Body of pancreas (tissue), 4 donors: ENCODE results near the gene SOCS3. TPM values are rescaled to one million over a fixed set of nuclear protein-coding genes. Genes with fewer than 3 reads are reported as not detected.

Experiments
- ATAC-seq: fragments of 150-250 bp; one replicate; pipeline ENCODE4 v1.9.1; 2016
- DNase-seq, 4 donors: peaks; one replicate each; pipeline ENCODE4 v3.0.0-alpha.2; 2019
- H3K27ac ChIP-seq, 4 donors: fragments of 200-600 bp; sonication (generic); 1 replicate in 3 of 4; 2 replicates in 1 of 4; pipeline versions ENCODE4 v1.5.1 to v1.6.1; 2016 to 2019; ENCODE audit warnings: mild to moderate bottlenecking in 1 of 4, mixed read lengths in 1 of 4, moderate library complexity in 1 of 4
- H3K27me3 ChIP-seq, 2 donors: fragments of 200-600 bp; sonication (generic); one replicate each; pipeline ENCODE4 v1.6.0; 2016; ENCODE audit warnings: mild to moderate bottlenecking in 1 of 2
- H3K36me3 ChIP-seq, 2 donors: fragments of 200-600 bp; sonication (generic); replicated peaks in 1 of 2; 2 replicates each; pipeline ENCODE4 v1.5.1; 2016; ENCODE audit warnings: low read depth in 2 of 2; ENCODE audit not compliant: insufficient read depth in 1 of 2
- H3K4me1 ChIP-seq: fragments of 200-600 bp; sonication (generic); one replicate; pipeline ENCODE4 v1.6.0; 2016
- H3K4me3 ChIP-seq, 2 donors: fragments of 200-600 bp; sonication (generic); 1 replicate in 1 of 2; 2 replicates in 1 of 2; pipeline ENCODE4 v1.5.1; 2016 to 2019
- H3K9me3 ChIP-seq, 3 donors: fragments of 200-600 bp; sonication (generic); 1 replicate in 2 of 3; 2 replicates in 1 of 3; pipeline ENCODE4 v1.5.1; 2016
- POLR2A ChIP-seq, 3 donors: fragments of 450-650 bp; IDR thresholded peaks; one replicate each; pipeline ENCODE4 v1.6.1; 2016; ENCODE audit warnings: antibody characterized with exemption in 3 of 3, mild to moderate bottlenecking in 2 of 3
- WGBS, 2 donors: methylation state at CpG; one replicate each; pipeline ENCODE4 v1.1.5; 2017; 5-methylcytosine and 5-hydroxymethylcytosine counted together
- intact Hi-C: fragments of 100-400 bp; cut with DNase I; formaldehyde crosslinking; loops from one replicate; pipeline ENCODE4 v1.15.1; 2023
- total RNA-seq, 2 donors: library from RNA; depleted of rRNA; stranded (reverse); fragments of >200 nt; gene quantifications; one replicate each; pipeline ENCODE4 v1.1.0, GENCODE V29; 2016
- TF ChIP-seq, protein P1 (sequence below), 7 experiments: fragments of 450-650 bp in 4 of 7; fragments of 200-600 bp in 3 of 7; sonication (generic) in 3 of 7; IDR thresholded peaks; one replicate each; pipeline ENCODE4 v1.5.1; 2016 to 2019; ENCODE audit warnings: antibody characterized with exemption in 7 of 7

The SOCS3 gene
- total RNA-seq, 2 donors from 2014 or later = 21.0 to 63.9 TPM

GRCh38 chr17:78356101-78356713 is 3.7 kb downstream of the SOCS3 start:
- intact Hi-C loops = no loop called here
- TF ChIP-seq, protein P1, sequence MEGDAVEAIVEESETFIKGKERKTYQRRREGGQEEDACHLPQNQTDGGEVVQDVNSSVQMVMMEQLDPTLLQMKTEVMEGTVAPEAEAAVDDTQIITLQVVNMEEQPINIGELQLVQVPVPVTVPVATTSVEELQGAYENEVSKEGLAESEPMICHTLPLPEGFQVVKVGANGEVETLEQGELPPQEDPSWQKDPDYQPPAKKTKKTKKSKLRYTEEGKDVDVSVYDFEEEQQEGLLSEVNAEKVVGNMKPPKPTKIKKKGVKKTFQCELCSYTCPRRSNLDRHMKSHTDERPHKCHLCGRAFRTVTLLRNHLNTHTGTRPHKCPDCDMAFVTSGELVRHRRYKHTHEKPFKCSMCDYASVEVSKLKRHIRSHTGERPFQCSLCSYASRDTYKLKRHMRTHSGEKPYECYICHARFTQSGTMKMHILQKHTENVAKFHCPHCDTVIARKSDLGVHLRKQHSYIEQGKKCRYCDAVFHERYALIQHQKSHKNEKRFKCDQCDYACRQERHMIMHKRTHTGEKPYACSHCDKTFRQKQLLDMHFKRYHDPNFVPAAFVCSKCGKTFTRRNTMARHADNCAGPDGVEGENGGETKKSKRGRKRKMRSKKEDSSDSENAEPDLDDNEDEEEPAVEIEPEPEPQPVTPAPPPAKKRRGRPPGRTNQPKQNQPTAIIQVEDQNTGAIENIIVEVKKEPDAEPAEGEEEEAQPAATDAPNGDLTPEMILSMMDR (IDR thresholded peaks at IDR 0.05) = no peak
- TF ChIP-seq POLR2A (IDR thresholded peaks at IDR 0.05) = peak in 1 of 3 donors; percentile 31
- Histone ChIP-seq H3K36me3 (no peaks in the 10 kb centered on the region), H3K4me3 (no peak overlapping the region), H3K4me1 (peaks cover 78% of the 10 kb centered on the region), H3K9me3 (no peaks in the 10 kb centered on the region), H3K27ac (no peak overlapping the region), H3K27me3 (no peaks in the 10 kb centered on the region)
- peak in 1 of 4 donors; percentile 64 for DNase-seq
- WGBS, 2 donors = 73 to 79% methylated on average over 13 to 16 of the region's 16 CpGs
- no peak for ATAC-seq

DNA sequence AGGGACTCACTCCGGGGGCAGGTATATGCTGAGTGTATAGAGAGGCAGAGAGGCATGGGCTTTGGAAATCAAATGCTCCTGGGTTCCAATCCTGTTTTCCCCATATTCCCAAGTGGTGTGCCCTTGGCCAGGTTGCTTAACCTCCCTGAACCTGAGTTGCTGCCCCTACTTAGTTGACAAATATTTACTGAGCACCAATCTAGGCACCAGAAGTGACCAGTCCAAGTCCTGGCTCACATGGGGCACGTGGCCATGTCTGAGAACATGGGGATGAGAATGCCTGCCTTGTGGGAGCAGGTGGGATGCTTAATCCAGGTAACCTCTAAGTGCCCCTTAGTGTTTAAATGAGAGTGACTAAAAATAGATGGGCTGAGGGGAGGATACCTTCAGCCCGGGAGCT is 4.2 kb downstream of the SOCS3 start:
- H3K36me3 ChIP-seq = no peaks in the 10 kb centered on the region
- DNase-seq (no peak), ATAC-seq (no peak)
- TF ChIP-seq, protein P1 (IDR thresholded peaks at IDR 0.05) = no peak
- no peak for TF ChIP-seq POLR2A (IDR thresholded peaks at IDR 0.05)
- intact Hi-C loops = no loop called here
- H3K4me3 ChIP-seq = no peak overlapping the region
- no peaks in the 10 kb centered on the region for H3K27me3 ChIP-seq
- peak overlapping the region in 1 of 4 donors; percentile 12 for H3K27ac ChIP-seq
- 55 to 69% methylated on average over 3 of the region's 3 CpGs for WGBS, 2 donors
- H3K4me1 ChIP-seq = peaks cover 74% of the 10 kb centered on the region
- no peaks in the 10 kb centered on the region for H3K9me3 ChIP-seq

- Histone ChIP-seq H3K4me3 (no peak overlapping the region), H3K27ac (peak overlapping the region in 1 of 4 donors; percentile 12), H3K27me3 (no peaks in the 10 kb centered on the region), H3K36me3 (no peaks in the 10 kb centered on the region), H3K4me1 (peaks cover 69% of the 10 kb centered on the region), H3K9me3 (no peaks in the 10 kb centered on the region)
- DNase-seq = no peak
- intact Hi-C loops = no loop called here
- WGBS, 2 donors = 65 to 70% methylated on average over 9 of the region's 9 CpGs
- no peak for TF ChIP-seq POLR2A (IDR thresholded peaks at IDR 0.05)
- TF ChIP-seq, protein P1 (IDR thresholded peaks at IDR 0.05) = no peak
- ATAC-seq = no peak
Measured at GRCh38 chr17:78355045-78355641, 4.7 kb downstream of the SOCS3 start.

- WGBS, 2 donors = 86 to 98% methylated on average over 8 of the region's 8 CpGs
- Histone ChIP-seq H3K36me3 (no peaks in the 10 kb centered on the region), H3K4me3 (no peak overlapping the region), H3K9me3 (no peaks in the 10 kb centered on the region), H3K27me3 (no peaks in the 10 kb centered on the region), H3K27ac (peak overlapping the region; percentile 77 to 85 (median 82)), H3K4me1 (peaks cover 59% of the 10 kb centered on the region)
- ATAC-seq (no peak), DNase-seq (no peak)
- TF ChIP-seq, protein P1 (IDR thresholded peaks at IDR 0.05) = no peak
- TF ChIP-seq POLR2A (IDR thresholded peaks at IDR 0.05) = no peak
- intact Hi-C loops = no loop called here
Measured at GRCh38 chr17:78353834-78354233, 6.0 kb downstream of the SOCS3 start.
